ENCODE results near the gene ADGRV1. TPM values are rescaled to one million over a fixed set of nuclear protein-coding genes. Genes with fewer than 3 reads are reported as not detected.
"Not testable (repeated sequence)": the region's sequence is repeated elsewhere in the genome, so short reads cannot be mapped to it uniquely, and the experiment has no call there.

ADGRV1 gene
- total RNA-seq, 1 experiment from 2014 or later: 0.18 TPM

- no peak for DNase-seq (ENCODE audit: low spot score)
These were observed 9.4 kb upstream of the ADGRV1 start for GRCh38 chr5:90549223-90549622.

- peak; percentile 5 for DNase-seq (ENCODE audit: low spot score)
These were observed 8.8 kb upstream of the ADGRV1 start for GRCh38 chr5:90549729-90550275.

GRCh38 chr5:90550963-90551362, 7.6 kb upstream of the ADGRV1 start:
- DNase-seq (ENCODE audit: low spot score): no peak

- DNase-seq (ENCODE audit: low spot score): no peak
These were observed 7.2 kb upstream of the ADGRV1 start for GRCh38 chr5:90551376-90551775.

GRCh38 chr5:90553711-90554110, 4.9 kb upstream of the ADGRV1 start:
- no peak for DNase-seq (ENCODE audit: low spot score)

GRCh38 chr5:90554358-90555006, 4.1 kb upstream of the ADGRV1 start:
- no peak for DNase-seq (ENCODE audit: low spot score)

- no peak for DNase-seq (ENCODE audit: low spot score)
These were observed 2.9 kb upstream of the ADGRV1 start for GRCh38 chr5:90555666-90556065.

GRCh38 chr5:90557391-90557790, 1.2 kb upstream of the ADGRV1 start:
- no peak for DNase-seq (ENCODE audit: low spot score)

GRCh38 chr5:90557871-90558270, 726 bp upstream of the ADGRV1 start:
- no peak for DNase-seq (ENCODE audit: low spot score)

GRCh38 chr5:90560771-90561170, 2.2 kb downstream of the ADGRV1 start:
- DNase-seq (ENCODE audit: low spot score): no peak

GRCh38 chr5:90561766-90562165, 3.2 kb downstream of the ADGRV1 start:
- no peak for DNase-seq (ENCODE audit: low spot score)

GRCh38 chr5:90562341-90562740, 3.7 kb downstream of the ADGRV1 start:
- DNase-seq (ENCODE audit: low spot score): no peak

GRCh38 chr5:90563108-90563507, 4.5 kb downstream of the ADGRV1 start:
- DNase-seq (ENCODE audit: low spot score): no peak

- DNase-seq (ENCODE audit: low spot score): no peak
These were observed 6.9 kb downstream of the ADGRV1 start for GRCh38 chr5:90565491-90565890.

GRCh38 chr5:90569084-90569483, 10.5 kb downstream of the ADGRV1 start:
- DNase-seq (ENCODE audit: low spot score): no peak

- no peak for DNase-seq (ENCODE audit: low spot score)
These were observed 11.4 kb downstream of the ADGRV1 start for GRCh38 chr5:90570034-90570433.

- no peak for DNase-seq (ENCODE audit: low spot score)
These were observed 12.7 kb downstream of the ADGRV1 start for GRCh38 chr5:90571147-90571773.

- DNase-seq (ENCODE audit: low spot score): no peak
These were observed 17.1 kb downstream of the ADGRV1 start for GRCh38 chr5:90575712-90576111.

- not testable (repeated sequence) for DNase-seq (ENCODE audit: low spot score)
These were observed 18.0 kb downstream of the ADGRV1 start for GRCh38 chr5:90576566-90576965.

GRCh38 chr5:90579905-90580304, 21.3 kb downstream of the ADGRV1 start:
- DNase-seq (ENCODE audit: low spot score): not testable (repeated sequence)

- DNase-seq (ENCODE audit: low spot score): no peak
These were observed 23.4 kb downstream of the ADGRV1 start for GRCh38 chr5:90581956-90582355.

GRCh38 chr5:90585337-90585986, 26.9 kb downstream of the ADGRV1 start:
- no peak for DNase-seq (ENCODE audit: low spot score)

- DNase-seq (ENCODE audit: low spot score): no peak
These were observed 27.9 kb downstream of the ADGRV1 start for GRCh38 chr5:90586469-90586868.
